B cell (primary cell): ENCODE results near the gene ELOVL3. TPM values are rescaled to one million over a fixed set of nuclear protein-coding genes. Genes with fewer than 3 reads are reported as not detected.

Source experiments
- ATAC-seq: fragments of 200-7000 bp; cut with Tn5 transposase; one replicate; pipeline ENCODE4 v1.10.0; 2021; ENCODE audit warnings: low read depth, mild to moderate bottlenecking, moderate number of reproducible peaks, moderate library complexity
- CTCF ChIA-PET: fragments of 350-600 bp; sonication (Branson Sonifier 250); formaldehyde crosslinking; loops from one replicate; lab custom pipeline; 2021; ENCODE audit warnings: antibody characterized with exemption, inconsistent platforms; lab: Charles Lee
- POLR2A ChIA-PET: fragments of 350-600 bp; sonication (Branson Sonifier 250); formaldehyde crosslinking; loops from one replicate; lab custom pipeline; 2021; ENCODE audit warnings: antibody characterized with exemption; lab: Charles Lee
- DNase-seq: peaks from one replicate; pipeline ENCODE4 v3.0.0; 2013
- H2AFZ ChIP-seq: 2 replicates; pipeline ENCODE4 v1.6.1; 2012; ENCODE audit warnings: mild to moderate bottlenecking, low read depth, low read length; ENCODE audit not compliant: insufficient read depth, poor library complexity, severe bottlenecking
- H3K27ac ChIP-seq, 2 donors: 1 replicate in 1 of 2; 2 replicates in 1 of 2; pipeline ENCODE4 v1.5.1; 2012 to 2013; ENCODE audit warnings: low read length in 2 of 2, mild to moderate bottlenecking in 2 of 2, moderate library complexity in 1 of 2
- H3K27me3 ChIP-seq, 4 experiments: fragments of 200-600 bp in 1 of 4; sonication (generic) in 1 of 4; replicated peaks in 1 of 4; 1 replicate in 2 of 4; 2 replicates in 2 of 4; pipeline versions ENCODE4 v1.6.1 to v1.7.0; 2013 to 2016; ENCODE audit warnings: low read length in 3 of 4, mild to moderate bottlenecking in 2 of 4, mixed read lengths in 1 of 4, moderate library complexity in 1 of 4; ENCODE audit not compliant: insufficient read depth in 4 of 4, control insufficient read depth in 3 of 4; ENCODE audit errors: control extremely low read depth in 1 of 4
- H3K36me3 ChIP-seq, 2 experiments: replicated peaks in 1 of 2; 1 replicate in 1 of 2; 2 replicates in 1 of 2; pipeline versions ENCODE4 v1.6.1 to v1.7.1; 2013; ENCODE audit warnings: low read length in 1 of 2; ENCODE audit not compliant: insufficient read depth in 2 of 2, control insufficient read depth in 1 of 2; ENCODE audit errors: control extremely low read depth in 1 of 2, extremely low read depth in 1 of 2
- H3K4me1 ChIP-seq, 2 donors: fragments of 200-600 bp in 1 of 2; sonication (generic) in 1 of 2; 1 replicate in 1 of 2; 2 replicates in 1 of 2; pipeline versions ENCODE4 v1.5.1 to v1.6.1; 2013 to 2017; ENCODE audit warnings: low read length in 2 of 2; ENCODE audit not compliant: control insufficient read depth in 2 of 2, insufficient read depth in 2 of 2
- H3K4me2 ChIP-seq: replicated peaks from 2 replicates; pipeline ENCODE3; 2012; ENCODE audit warnings: mild to moderate bottlenecking, low read depth, low read length; ENCODE audit not compliant: poor library complexity, severe bottlenecking
- H3K4me3 ChIP-seq, 5 experiments: fragments of 200-600 bp in 1 of 5; sonication (generic) in 1 of 5; 1 replicate in 3 of 5; 2 replicates in 2 of 5; pipeline versions ENCODE4 v1.5.1 to v1.7.0; 2011 to 2016; ENCODE audit warnings: low read length in 4 of 5, mild to moderate bottlenecking in 4 of 5, low read depth in 2 of 5, control low read depth in 1 of 5, moderate library complexity in 1 of 5; ENCODE audit not compliant: insufficient read depth in 1 of 5; ENCODE audit errors: control extremely low read depth in 1 of 5, extremely low read depth in 1 of 5
- H3K79me2 ChIP-seq: fragments of 200-600 bp; sonication (generic); one replicate; pipeline ENCODE4 v1.6.0; 2016; ENCODE audit warnings: low read length; ENCODE audit not compliant: control insufficient read depth, insufficient read depth
- H3K9ac ChIP-seq: fragments of 200-600 bp; sonication (generic); 2 replicates; pipeline ENCODE4 v1.6.1; 2017; ENCODE audit warnings: mild to moderate bottlenecking, low read length, moderate library complexity
- H3K9me3 ChIP-seq, 3 donors: one replicate each; pipeline versions ENCODE4 v1.6.1 to v1.7.1; 2013; ENCODE audit warnings: low read length in 2 of 3; ENCODE audit not compliant: control insufficient read depth in 2 of 3, insufficient read depth in 1 of 3; ENCODE audit errors: control extremely low read depth in 1 of 3
- H4K20me1 ChIP-seq: 2 replicates; pipeline ENCODE4 v1.6.0; 2012; ENCODE audit warnings: mild to moderate bottlenecking, low read length; ENCODE audit not compliant: insufficient read depth, control insufficient read depth, poor library complexity, severe bottlenecking
- H3K27ac Mint-ChIP-seq: one replicate; pipeline ENCODE4 v1.8.0; 2021; ENCODE audit warnings: mixed read lengths
- H3K27me3 Mint-ChIP-seq: one replicate; pipeline ENCODE4 v1.8.0; 2021; ENCODE audit warnings: mixed read lengths
- H3K4me1 Mint-ChIP-seq: one replicate; pipeline ENCODE4 v1.8.0; 2021; ENCODE audit warnings: mixed read lengths
- H3K4me3 Mint-ChIP-seq: one replicate; pipeline ENCODE4 v1.8.0; 2021; ENCODE audit warnings: mixed read lengths
- H3K9me3 Mint-ChIP-seq: one replicate; pipeline ENCODE4 v1.8.0; 2022; ENCODE audit warnings: mixed read lengths; ENCODE audit not compliant: insufficient read depth
- CTCF ChIP-seq: fragments of 200-600 bp; IDR thresholded peaks from one replicate; pipeline ENCODE4 v1.8.0; 2022; ENCODE audit warnings: antibody characterized with exemption, mild to moderate bottlenecking
- EZH2 ChIP-seq: IDR thresholded peaks from 2 replicates; pipeline ENCODE4 v1.6.1; 2012; ENCODE audit warnings: borderline replicate concordance, low read depth, mild to moderate bottlenecking, moderate library complexity, low read length; ENCODE audit not compliant: insufficient read depth, poor library complexity, severe bottlenecking
- WGBS: methylation state at CpG from one replicate; pipeline ENCODE4 v1.1.5; 2013; ENCODE audit warnings: missing lambda C conversion rate; ENCODE audit not compliant: insufficient coverage; 5-methylcytosine and 5-hydroxymethylcytosine counted together
- intact Hi-C: fragments of 100-400 bp; cut with micrococcal nuclease; formaldehyde crosslinking; loops from one replicate; pipeline ENCODE4 v1.10.0; 2022
- polyA plus RNA-seq: library from polyadenylated mRNA; depleted of rRNA; stranded (reverse); fragments of >200 nt; gene quantifications from 2 replicates; pipeline ENCODE4 v1.2.3, GENCODE V29; 2012
- total RNA-seq, 2 donors: library from RNA; stranded (reverse); fragments of 120-200 nt in 1 of 2; gene quantifications; 1 replicate in 1 of 2; 2 replicates in 1 of 2; pipeline versions ENCODE4 v1.2.3 to v1.2.4, GENCODE V29; 2013 to 2022

The ELOVL3 gene
- total and polyA plus RNA-seq, 2 donors (not counting 1 experiment from before 2014, with no cell fraction given), result not detected

DNA sequence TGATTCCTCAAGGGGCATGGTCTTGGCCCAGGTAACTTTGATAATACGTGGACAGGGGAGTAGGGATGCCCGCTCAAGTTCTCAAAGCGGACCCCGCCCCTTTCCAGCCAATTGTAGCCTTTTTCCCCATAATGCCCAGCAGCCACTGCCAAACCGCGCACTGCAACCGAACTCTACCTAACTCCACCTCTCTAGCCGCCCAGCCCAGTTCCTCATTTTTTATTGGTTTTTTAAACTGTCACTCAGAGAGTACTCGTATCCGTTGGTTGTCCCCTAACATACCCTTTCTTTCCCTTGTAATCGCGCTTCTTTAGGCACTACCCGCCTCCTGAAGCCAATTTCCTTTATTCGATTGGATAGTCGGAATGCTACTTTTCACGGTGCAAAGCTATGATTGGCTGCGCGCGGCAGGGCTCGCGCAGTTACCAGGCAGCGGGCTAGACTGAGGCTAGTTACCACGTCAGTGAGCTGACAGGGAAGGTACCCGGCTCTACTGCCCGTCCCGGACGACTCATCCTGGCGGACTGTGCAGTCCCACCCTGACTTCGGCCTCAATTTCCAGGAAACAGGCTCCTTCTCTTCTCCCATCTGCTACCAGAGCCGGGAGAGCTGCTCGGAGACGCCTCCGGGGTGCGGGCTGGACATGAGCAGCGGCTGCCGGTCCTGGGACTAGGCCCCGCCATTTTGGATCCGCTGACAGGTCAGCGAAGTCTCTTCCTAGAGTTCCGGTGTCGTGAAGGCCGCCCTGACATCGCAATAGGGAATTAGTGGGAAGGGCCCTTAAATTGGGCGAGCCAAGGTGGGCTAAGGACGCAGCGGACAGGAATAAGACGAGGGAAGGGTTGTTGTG lies 19.2 kb downstream of the ELOVL3 start, which contains the start of gene GBF1:
Gene GBF1, plus strand, starts transcription at position 451 of the 850 bp plus-strand sequence. CDS start 13,407 bp downstream, outside the sequence.
- peaks cover 0 to 6% of the 10 kb centered on the region in 2 experiments for H3K36me3 ChIP-seq
- H3K4me1 ChIP-seq, result peaks cover 50 to 51% of the 10 kb centered on the region in 2 donors
- intact Hi-C loops, result loop anchor here (1.0 to 10.0 kb wide), 11 partner anchors 16 to 891 kb away; partner anchors contain the start of genes ARL3, BTRC, CUEDC2 and HPS6
- H3K27me3 ChIP-seq, result peaks cover 0 to 31% (median 27%) of the 10 kb centered on the region in 4 experiments
- H3K9me3 ChIP-seq, result peaks cover 0 to 14% (median 0%) of the 10 kb centered on the region in 3 donors
- peak within 1 kb of the TSS; percentile 91 for H2AFZ ChIP-seq
- CTCF ChIA-PET, result interaction anchor here (1.2 to 4.5 kb wide), 4 partner anchors 14 to 339 kb away, joined by 4 to 46 read pairs (median 8); no protein-coding TSS in a partner anchor
- Mint-ChIP-seq H3K27me3 (peaks cover 23% of the 10 kb centered on the region), H3K4me3 (peak within 1 kb of the TSS; percentile 94), H3K4me1 (peaks cover 56% of the 10 kb centered on the region), H3K27ac (peak within 1 kb of the TSS; percentile 38), H3K9me3 (no peaks in the 10 kb centered on the region)
- peak within 1 kb of the TSS; percentile 82 for H3K4me2 ChIP-seq
- POLR2A ChIA-PET, result interaction anchor here (0.5 to 1.3 kb wide), 4 partner anchors 15 to 216 kb away, joined by 3 to 16 read pairs (median 6); no protein-coding TSS in a partner anchor
- ATAC-seq (peak; percentile 86), DNase-seq (peak; percentile 98)
- peak within 1 kb of the TSS; percentile 86 for H3K9ac ChIP-seq
- peaks cover 41% of the 10 kb centered on the region for H4K20me1 ChIP-seq
- H3K4me3 ChIP-seq, result peak within 1 kb of the TSS; percentile 80 to 99 (median 98)
- TF ChIP-seq CTCF (no peak), EZH2 (no peak)
- H3K79me2 ChIP-seq, result peaks cover 56% of the 10 kb centered on the region
- peak within 1 kb of the TSS; percentile 86 to 90 for H3K27ac ChIP-seq
- WGBS, result under 1% methylated on average over 47 of the region's 47 CpGs
